Astrocyte of the spinal cord (primary cell): ENCODE measurements around the gene NT5DC1.

ENCODE experiments used
- DNase-seq: peaks from one replicate; pipeline ENCODE4 v3.0.0; 2011; ENCODE audit warnings: low read depth, low spot score
- H3K4me3 ChIP-seq: 2 replicates; pipeline ENCODE4 v1.5.1; 2011; ENCODE audit warnings: low read depth, mild to moderate bottlenecking, low read length, moderate library complexity
- in situ Hi-C: cut with HindIII; loops from 2 replicates; pipeline ENCODE4 v1.10.0; 2017; ENCODE audit warnings: low sequenced_read_pairs
- TF ChIP-seq, protein P1 (sequence below): IDR thresholded peaks from 2 replicates; pipeline ENCODE4 v1.5.1; 2012; ENCODE audit warnings: low read depth, mild to moderate bottlenecking, low read length, inconsistent platforms

Gene NT5DC1

DNA sequence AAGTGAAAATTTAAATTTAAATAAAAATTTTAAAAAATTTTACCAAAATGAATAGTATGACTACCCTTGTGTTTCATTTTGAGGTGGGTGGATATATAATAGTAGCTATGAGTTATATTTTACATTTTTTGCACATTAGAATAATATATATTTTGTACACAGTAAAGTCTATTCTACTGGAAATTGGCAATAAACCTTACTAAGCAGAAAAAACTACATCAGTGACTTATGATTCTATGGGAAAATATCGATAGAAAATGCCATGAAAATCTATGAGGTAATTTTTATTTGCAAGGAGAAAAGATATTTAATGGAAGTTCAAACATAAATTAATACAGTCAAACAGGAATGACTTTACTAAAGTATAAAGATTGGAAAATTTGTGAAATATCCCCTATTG lies 156.0 kb downstream of the NT5DC1 start:
- TF ChIP-seq, protein P1, sequence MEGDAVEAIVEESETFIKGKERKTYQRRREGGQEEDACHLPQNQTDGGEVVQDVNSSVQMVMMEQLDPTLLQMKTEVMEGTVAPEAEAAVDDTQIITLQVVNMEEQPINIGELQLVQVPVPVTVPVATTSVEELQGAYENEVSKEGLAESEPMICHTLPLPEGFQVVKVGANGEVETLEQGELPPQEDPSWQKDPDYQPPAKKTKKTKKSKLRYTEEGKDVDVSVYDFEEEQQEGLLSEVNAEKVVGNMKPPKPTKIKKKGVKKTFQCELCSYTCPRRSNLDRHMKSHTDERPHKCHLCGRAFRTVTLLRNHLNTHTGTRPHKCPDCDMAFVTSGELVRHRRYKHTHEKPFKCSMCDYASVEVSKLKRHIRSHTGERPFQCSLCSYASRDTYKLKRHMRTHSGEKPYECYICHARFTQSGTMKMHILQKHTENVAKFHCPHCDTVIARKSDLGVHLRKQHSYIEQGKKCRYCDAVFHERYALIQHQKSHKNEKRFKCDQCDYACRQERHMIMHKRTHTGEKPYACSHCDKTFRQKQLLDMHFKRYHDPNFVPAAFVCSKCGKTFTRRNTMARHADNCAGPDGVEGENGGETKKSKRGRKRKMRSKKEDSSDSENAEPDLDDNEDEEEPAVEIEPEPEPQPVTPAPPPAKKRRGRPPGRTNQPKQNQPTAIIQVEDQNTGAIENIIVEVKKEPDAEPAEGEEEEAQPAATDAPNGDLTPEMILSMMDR: no peak
- no peak for DNase-seq
- in situ Hi-C loops: no loop called here
- H3K4me3 ChIP-seq: no peak overlapping the region

GRCh38 chr6:116258520-116258919 lies 157.9 kb downstream of the NT5DC1 start:
- in situ Hi-C loops: no loop called here
- DNase-seq: no peak
- TF ChIP-seq, protein P1: no peak
- no peak overlapping the region for H3K4me3 ChIP-seq

- no peak overlapping the region for H3K4me3 ChIP-seq
- TF ChIP-seq, protein P1: no peak
- in situ Hi-C loops: no loop called here
These were observed 162.7 kb downstream of the NT5DC1 start for GRCh38 chr6:116263353-116263752.

GRCh38 chr6:116265041-116265829 lies 164.6 kb downstream of the NT5DC1 start:
- no peak for DNase-seq
- no peak overlapping the region for H3K4me3 ChIP-seq
- TF ChIP-seq, protein P1: no peak
- in situ Hi-C loops: no loop called here

More at GRCh38 chr6:116263353-116263752, 162.7 kb downstream of the NT5DC1 start:
- no peak for DNase-seq

DNA sequence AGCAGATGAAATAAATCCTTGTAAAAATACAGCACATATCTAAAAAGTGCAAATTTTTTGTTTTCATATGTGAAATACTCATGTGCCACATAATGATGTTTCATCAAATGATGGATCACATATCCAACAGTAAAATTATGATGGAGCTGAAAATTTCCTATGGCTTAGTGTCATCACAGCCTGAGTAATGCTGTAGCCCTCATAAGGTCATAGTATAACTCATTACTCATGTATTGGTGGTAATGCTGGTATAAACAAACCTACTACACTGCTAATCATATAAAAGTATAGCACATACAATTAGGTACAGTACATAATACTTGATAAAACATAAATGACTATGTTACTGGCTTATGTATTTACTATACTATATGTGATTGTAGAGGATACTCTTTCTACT lies 166.2 kb downstream of the NT5DC1 start:
- TF ChIP-seq, protein P1: no peak
- H3K4me3 ChIP-seq: no peak overlapping the region
- no peak for DNase-seq
- in situ Hi-C loops: no loop called here

GRCh38 chr6:116267836-116268588 lies 167.4 kb downstream of the NT5DC1 start:
- no peak for DNase-seq
- in situ Hi-C loops: no loop called here
- H3K4me3 ChIP-seq: no peak overlapping the region
- TF ChIP-seq, protein P1: no peak
